ENCODE results near the gene BACE1.

The BACE1 gene

DNA sequence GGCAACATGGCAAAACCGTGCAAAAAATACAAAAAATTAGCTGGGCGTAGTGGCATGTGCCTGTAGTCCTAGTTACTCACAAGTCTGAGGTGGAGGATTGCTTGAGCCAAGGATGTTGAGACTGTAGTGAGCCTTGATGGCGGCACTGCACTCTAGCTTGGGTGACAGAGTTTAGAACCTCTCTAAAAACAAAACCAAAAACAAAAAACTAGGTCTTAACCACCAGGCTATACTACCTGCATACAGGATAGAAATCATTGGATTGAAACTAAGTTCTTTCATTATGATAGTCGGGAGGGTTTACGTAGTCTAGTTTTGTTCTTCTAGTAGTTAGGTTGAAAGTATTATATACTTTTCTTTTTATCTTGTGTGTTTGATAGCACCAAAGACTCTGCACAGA lies 77.8 kb downstream of the BACE1 start:
- no peak for DNase-seq
- H3K4me3 Mint-ChIP-seq: no peak overlapping the region
- no peaks in the 10 kb centered on the region for H3K27me3 Mint-ChIP-seq
- H3K27ac Mint-ChIP-seq: no peak overlapping the region
- peaks cover 13% of the 10 kb centered on the region for H3K36me3 Mint-ChIP-seq (ENCODE audit: low read depth)
- H3K9me3 Mint-ChIP-seq: no peaks in the 10 kb centered on the region
- ATAC-seq: no peak
- H3K4me1 Mint-ChIP-seq: peaks cover 11% of the 10 kb centered on the region

All from activated naive CD8-positive, alpha-beta T cell treated with anti-CD3 and anti-CD28 coated beads, Interleukin-2, amount 50 U/mL, for 24 hours (primary cell).